ENCODE data around the gene TTLL10. TPM values are rescaled to one million over a fixed set of nuclear protein-coding genes. Genes with fewer than 3 reads are reported as not detected.

TTLL10 gene
- total and polyA plus RNA-seq, 4 donors: not detected

GRCh38 chr1:1161683-1162079, 12.0 kb upstream of the TTLL10 start:
- Histone ChIP-seq H3K36me3 (ENCODE audit: control insufficient read depth in 4 of 4, insufficient read depth in 3 of 4, low read depth in 1 of 4, low read length in 3 of 4) (no peaks in the 10 kb centered on the region), H3K9me3 (ENCODE audit: control insufficient read depth in 4 of 4, low read length in 3 of 4) (no peaks in the 10 kb centered on the region), H3K4me1 (ENCODE audit: control insufficient read depth in 4 of 4, insufficient read depth in 4 of 4, low read length in 3 of 4) (peaks cover 0 to 6% (median 4%) of the 10 kb centered on the region in 4 donors), H3K4me3 (ENCODE audit: low read depth in 1 of 3, low read length in 3 of 3) (no peak overlapping the region), H3K27ac (ENCODE audit: low read depth in 1 of 2, low read length in 2 of 2) (no peak overlapping the region), H3K27me3 (ENCODE audit: control insufficient read depth in 4 of 4, insufficient read depth in 4 of 4, low read length in 3 of 4) (peaks cover 0 to 6% (median under 1%) of the 10 kb centered on the region in 4 donors), H3K9ac (ENCODE audit: low read depth in 1 of 2, low read length in 2 of 2) (no peak overlapping the region)
- TF ChIP-seq ZBTB33 (IDR thresholded peaks at IDR 0.05) (no peak), JUND (IDR thresholded peaks at IDR 0.05) (no peak), YY1 (IDR thresholded peaks at IDR 0.05) (no peak), RAD21 (IDR thresholded peaks at IDR 0.05) (no peak), FOXA2 (IDR thresholded peaks at IDR 0.05) (no peak), HNF4G (IDR thresholded peaks at IDR 0.05) (no peak)
- whole genome bisulfite sequencing: 67% methylated on average over 17 of the region's 17 CpGs
- no peak for DNase-seq (ENCODE audit: low spot score)

DNA sequence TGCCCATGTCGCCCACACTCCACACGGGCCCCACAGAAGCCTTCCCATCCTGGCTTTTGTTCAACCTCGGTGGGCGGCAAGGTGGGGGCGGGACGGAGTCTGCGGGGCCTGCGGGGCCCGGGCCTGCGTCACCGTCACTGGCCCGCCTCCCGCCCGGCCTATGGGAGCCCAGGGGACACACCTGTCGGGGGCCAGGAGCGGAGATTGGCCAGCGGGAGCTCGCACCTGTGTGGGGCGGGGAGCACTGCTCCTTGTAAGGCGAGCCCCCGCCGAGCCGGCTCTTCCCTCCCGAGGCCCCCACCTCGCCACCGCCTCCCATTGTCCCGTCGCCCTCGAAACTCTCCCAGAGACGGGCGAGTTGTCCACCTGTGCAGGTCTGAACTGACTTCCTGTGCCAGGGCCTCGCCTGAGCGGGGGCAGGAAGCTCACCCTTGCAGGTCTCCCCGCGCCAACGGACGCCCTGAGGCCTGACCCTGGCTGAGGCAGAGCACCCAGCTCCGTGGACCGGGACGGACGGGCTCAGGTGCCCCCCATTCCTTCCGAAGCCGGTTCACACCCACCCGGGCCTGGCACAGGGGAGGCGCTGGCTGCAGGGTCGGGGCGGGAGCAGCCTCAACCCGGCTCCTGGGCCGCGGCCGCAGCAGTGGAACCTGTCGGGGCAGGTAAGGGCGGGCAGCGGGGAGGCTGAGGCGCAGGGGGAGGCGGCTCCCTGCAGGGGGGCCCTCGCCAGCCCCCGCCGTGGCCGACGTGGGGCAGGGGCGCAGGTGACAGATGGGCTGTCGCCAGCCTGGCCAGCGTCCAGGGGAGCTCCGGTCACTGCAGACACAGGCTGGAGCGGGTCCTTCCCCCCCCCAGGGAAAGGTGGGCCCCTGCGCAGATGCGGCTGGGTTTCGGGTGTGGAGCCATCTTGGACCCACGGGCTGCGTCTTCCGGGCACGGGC, 10.8 kb upstream of the TTLL10 start:
- Histone ChIP-seq H3K9ac (ENCODE audit: low read depth in 1 of 2, low read length in 2 of 2) (no peak overlapping the region), H3K4me1 (ENCODE audit: control insufficient read depth in 4 of 4, insufficient read depth in 4 of 4, low read length in 3 of 4) (peaks cover 0 to 6% (median 2%) of the 10 kb centered on the region in 4 donors), H3K27ac (ENCODE audit: low read depth in 1 of 2, low read length in 2 of 2) (no peak overlapping the region), H3K36me3 (ENCODE audit: control insufficient read depth in 4 of 4, insufficient read depth in 3 of 4, low read depth in 1 of 4, low read length in 3 of 4) (no peaks in the 10 kb centered on the region), H3K4me3 (ENCODE audit: low read depth in 1 of 3, low read length in 3 of 3) (no peak overlapping the region), H3K9me3 (ENCODE audit: control insufficient read depth in 4 of 4, low read length in 3 of 4) (no peaks in the 10 kb centered on the region), H3K27me3 (ENCODE audit: control insufficient read depth in 4 of 4, insufficient read depth in 4 of 4, low read length in 3 of 4) (peaks cover 0 to 11% (median under 1%) of the 10 kb centered on the region in 4 donors)
- DNase-seq (ENCODE audit: low spot score): no peak
- TF ChIP-seq RAD21 (IDR thresholded peaks at IDR 0.05) (no peak), NR2F2 (IDR thresholded peaks at IDR 0.05) (no peak)
- 50% methylated on average over 73 of the region's 73 CpGs for WGBS

GRCh38 chr1:1163538-1164070, 10.1 kb upstream of the TTLL10 start:
- Histone ChIP-seq H3K9me3 (ENCODE audit: control insufficient read depth in 4 of 4, low read length in 3 of 4) (no peaks in the 10 kb centered on the region), H3K9ac (ENCODE audit: low read depth in 1 of 2, low read length in 2 of 2) (no peak overlapping the region), H3K4me3 (ENCODE audit: low read depth in 1 of 3, low read length in 3 of 3) (no peak overlapping the region), H3K27me3 (ENCODE audit: control insufficient read depth in 4 of 4, insufficient read depth in 4 of 4, low read length in 3 of 4) (peaks cover 0 to 11% (median under 1%) of the 10 kb centered on the region in 4 donors), H3K27ac (ENCODE audit: low read depth in 1 of 2, low read length in 2 of 2) (no peak overlapping the region), H3K4me1 (ENCODE audit: control insufficient read depth in 4 of 4, insufficient read depth in 4 of 4, low read length in 3 of 4) (peaks cover 0 to 4% (median under 1%) of the 10 kb centered on the region in 4 donors), H3K36me3 (ENCODE audit: control insufficient read depth in 4 of 4, insufficient read depth in 3 of 4, low read depth in 1 of 4, low read length in 3 of 4) (no peaks in the 10 kb centered on the region)
- 63% methylated on average over 33 of the region's 33 CpGs for WGBS
- DNase-seq (ENCODE audit: low spot score): no peak
- TF ChIP-seq GABPA (IDR thresholded peaks at IDR 0.05 in 1 of 2, conservative IDR thresholded peaks at IDR 0.05 in 1 of 2): no peak
- TF ChIP-seq RAD21 (IDR thresholded peaks at IDR 0.05): no peak
- TF ChIP-seq, protein P1, sequence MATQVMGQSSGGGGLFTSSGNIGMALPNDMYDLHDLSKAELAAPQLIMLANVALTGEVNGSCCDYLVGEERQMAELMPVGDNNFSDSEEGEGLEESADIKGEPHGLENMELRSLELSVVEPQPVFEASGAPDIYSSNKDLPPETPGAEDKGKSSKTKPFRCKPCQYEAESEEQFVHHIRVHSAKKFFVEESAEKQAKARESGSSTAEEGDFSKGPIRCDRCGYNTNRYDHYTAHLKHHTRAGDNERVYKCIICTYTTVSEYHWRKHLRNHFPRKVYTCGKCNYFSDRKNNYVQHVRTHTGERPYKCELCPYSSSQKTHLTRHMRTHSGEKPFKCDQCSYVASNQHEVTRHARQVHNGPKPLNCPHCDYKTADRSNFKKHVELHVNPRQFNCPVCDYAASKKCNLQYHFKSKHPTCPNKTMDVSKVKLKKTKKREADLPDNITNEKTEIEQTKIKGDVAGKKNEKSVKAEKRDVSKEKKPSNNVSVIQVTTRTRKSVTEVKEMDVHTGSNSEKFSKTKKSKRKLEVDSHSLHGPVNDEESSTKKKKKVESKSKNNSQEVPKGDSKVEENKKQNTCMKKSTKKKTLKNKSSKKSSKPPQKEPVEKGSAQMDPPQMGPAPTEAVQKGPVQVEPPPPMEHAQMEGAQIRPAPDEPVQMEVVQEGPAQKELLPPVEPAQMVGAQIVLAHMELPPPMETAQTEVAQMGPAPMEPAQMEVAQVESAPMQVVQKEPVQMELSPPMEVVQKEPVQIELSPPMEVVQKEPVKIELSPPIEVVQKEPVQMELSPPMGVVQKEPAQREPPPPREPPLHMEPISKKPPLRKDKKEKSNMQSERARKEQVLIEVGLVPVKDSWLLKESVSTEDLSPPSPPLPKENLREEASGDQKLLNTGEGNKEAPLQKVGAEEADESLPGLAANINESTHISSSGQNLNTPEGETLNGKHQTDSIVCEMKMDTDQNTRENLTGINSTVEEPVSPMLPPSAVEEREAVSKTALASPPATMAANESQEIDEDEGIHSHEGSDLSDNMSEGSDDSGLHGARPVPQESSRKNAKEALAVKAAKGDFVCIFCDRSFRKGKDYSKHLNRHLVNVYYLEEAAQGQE (IDR thresholded peaks at IDR 0.05): no peak
- no peak for TF ChIP-seq EGR1 (IDR thresholded peaks at IDR 0.05; ENCODE audit: low read depth in 2 of 2)
- TF ChIP-seq MAX (IDR thresholded peaks at IDR 0.05): no peak
- no peak for TF ChIP-seq HNF4G (IDR thresholded peaks at IDR 0.05)
- TF ChIP-seq TAF1 (conservative IDR thresholded peaks at IDR 0.05): no peak
- TF ChIP-seq HNF4A (conservative IDR thresholded peaks at IDR 0.05): no peak
- TF ChIP-seq YY1 (IDR thresholded peaks at IDR 0.05): no peak

All from liver (tissue), 9 donors.